Measurements from ENCODE around the gene OSMR. TPM values are rescaled to one million over a fixed set of nuclear protein-coding genes. Genes with fewer than 3 reads are reported as not detected.

Gene OSMR
- total and polyA plus RNA-seq, 2 donors (not counting 3 experiments of a cell fraction or from before 2014, with no cell fraction given), result 6.1 to 19.7 TPM

- Histone ChIP-seq H3K27me3 (ENCODE audit: control insufficient read depth in 2 of 2, insufficient read depth in 2 of 2, low read length in 2 of 2) (no peaks in the 10 kb centered on the region), H3K9me1 (replicated peaks; ENCODE audit: control insufficient read depth, extremely low read depth, insufficient read depth, low read length) (no peaks in the 10 kb centered on the region), H3K4me1 (ENCODE audit: control insufficient read depth, extremely low read depth, insufficient read depth, low read length) (peaks cover 14% of the 10 kb centered on the region), H3K4me2 (ENCODE audit: insufficient read depth, low read length) (no peak overlapping the region), H3K27ac (ENCODE audit: insufficient read depth, low read depth, low read length) (no peak overlapping the region), H3K4me3 (replicated peaks in 1 of 3; ENCODE audit: insufficient read depth in 1 of 3, low read depth in 1 of 3, low read length in 3 of 3) (no peak overlapping the region), H3K9ac (replicated peaks; ENCODE audit: extremely low read depth, insufficient read depth, low read length) (no peak overlapping the region), H2AFZ (ENCODE audit: low read depth, low read length) (no peak overlapping the region), H4K20me1 (replicated peaks; ENCODE audit: control insufficient read depth, extremely low read depth, insufficient read depth, low read length) (no peaks in the 10 kb centered on the region), H3K9me3 (replicated peaks; ENCODE audit: control insufficient read depth, insufficient read depth, low read length) (no peaks in the 10 kb centered on the region), H3K79me2 (ENCODE audit: control insufficient read depth, insufficient read depth, low read length) (no peaks in the 10 kb centered on the region), H3K36me3 (ENCODE audit: control insufficient read depth in 2 of 2, extremely low read depth in 1 of 2, insufficient read depth in 2 of 2, low read length in 2 of 2) (no peaks in the 10 kb centered on the region)
- no peak for FAIRE-seq
- intact Hi-C loops (cut with micrococcal nuclease) (no loop called here), dilution Hi-C loops (cut with MboI; ENCODE audit: extremely low pct_ligation_motif_present, low sequenced_read_pairs) (no loop called here)
- ChIA-PET CTCF (no interaction called here), POLR2A (no interaction called here)
- no TSS peak for BruUV-seq (replicated peaks)
- TF ChIP-seq FOS (IDR thresholded peaks at IDR 0.05; ENCODE audit: borderline replicate concordance, insufficient read depth, low read length) (no peak), JUN (IDR thresholded peaks at IDR 0.05; ENCODE audit: borderline replicate concordance, insufficient read depth, insufficient read length, low read depth) (no peak), MYC (IDR thresholded peaks at IDR 0.05; ENCODE audit: low read depth, low read length) (no peak), MAX (IDR thresholded peaks at IDR 0.05; ENCODE audit: insufficient read depth, insufficient read length) (no peak), CTCF (IDR thresholded peaks at IDR 0.05; ENCODE audit: extremely low read depth in 1 of 2, insufficient read depth in 1 of 2, low read depth in 1 of 2, low read length in 2 of 2) (no peak), EZH2 (IDR thresholded peaks at IDR 0.05; ENCODE audit: borderline replicate concordance, low read depth, low read length, severe bottlenecking) (no peak)
- DNase-seq (ENCODE audit: low read depth, low spot score), result no peak
Observed at GRCh38 chr5:38888041-38888440, 42.2 kb downstream of the OSMR start.

GRCh38 chr5:38889424-38889823 lies 43.6 kb downstream of the OSMR start:
- H2AFZ ChIP-seq (ENCODE audit: low read depth, low read length), result no peak overlapping the region
- TF ChIP-seq MYC (IDR thresholded peaks at IDR 0.05; ENCODE audit: low read depth, low read length) (no peak), GATA2 (IDR thresholded peaks at IDR 0.05; ENCODE audit: insufficient read depth, insufficient read length, low read depth, low read length) (no peak), EZH2 (IDR thresholded peaks at IDR 0.05; ENCODE audit: borderline replicate concordance, low read depth, low read length, severe bottlenecking) (no peak), FOS (IDR thresholded peaks at IDR 0.05; ENCODE audit: borderline replicate concordance, insufficient read depth, low read length) (no peak), JUN (IDR thresholded peaks at IDR 0.05; ENCODE audit: borderline replicate concordance, insufficient read depth, insufficient read length, low read depth) (no peak), POLR2AphosphoS5 (IDR thresholded peaks at IDR 0.05; ENCODE audit: insufficient read depth, low read depth, low read length) (no peak)
- DNase-seq (ENCODE audit: low read depth, low spot score) (no peak), FAIRE-seq (no peak)
- no peaks in the 10 kb centered on the region for H3K27me3 ChIP-seq (ENCODE audit: control insufficient read depth in 2 of 2, insufficient read depth in 2 of 2, low read length in 2 of 2)
- ChIA-PET CTCF (no interaction called here), POLR2A (no interaction called here)
- intact Hi-C loops (cut with micrococcal nuclease) (no loop called here), dilution Hi-C loops (cut with MboI; ENCODE audit: extremely low pct_ligation_motif_present, low sequenced_read_pairs) (no loop called here)
- H4K20me1 ChIP-seq (replicated peaks; ENCODE audit: control insufficient read depth, extremely low read depth, insufficient read depth, low read length), result no peaks in the 10 kb centered on the region
- H3K27ac ChIP-seq (ENCODE audit: insufficient read depth, low read depth, low read length), result no peak overlapping the region
- no peaks in the 10 kb centered on the region for H3K9me3 ChIP-seq (replicated peaks; ENCODE audit: control insufficient read depth, insufficient read depth, low read length)
- H3K9ac ChIP-seq (replicated peaks; ENCODE audit: extremely low read depth, insufficient read depth, low read length), result no peak overlapping the region
- H3K4me1 ChIP-seq (ENCODE audit: control insufficient read depth, extremely low read depth, insufficient read depth, low read length), result peaks cover under 1% of the 10 kb centered on the region
- no peaks in the 10 kb centered on the region for H3K9me1 ChIP-seq (replicated peaks; ENCODE audit: control insufficient read depth, extremely low read depth, insufficient read depth, low read length)
- no peaks in the 10 kb centered on the region for H3K36me3 ChIP-seq (ENCODE audit: control insufficient read depth in 2 of 2, extremely low read depth in 1 of 2, insufficient read depth in 2 of 2, low read length in 2 of 2)
- BruUV-seq (replicated peaks), result no TSS peak
- no peaks in the 10 kb centered on the region for H3K79me2 ChIP-seq (ENCODE audit: control insufficient read depth, insufficient read depth, low read length)
- H3K4me3 ChIP-seq (replicated peaks in 1 of 3; ENCODE audit: insufficient read depth in 1 of 3, low read depth in 1 of 3, low read length in 3 of 3), result no peak overlapping the region
- H3K4me2 ChIP-seq (ENCODE audit: insufficient read depth, low read length), result no peak overlapping the region
